Adrenal gland (tissue), 12 donors: ENCODE results near the gene SLC35E2B. TPM values are rescaled to one million over a fixed set of nuclear protein-coding genes. Genes with fewer than 3 reads are reported as not detected.

ENCODE experiments used
- DNase-seq, 7 donors: peaks; one replicate each; pipeline ENCODE4 v3.0.0-alpha.2; 2019 to 2020
- H3K27ac ChIP-seq, 5 donors: fragments of 200-600 bp; sonication (generic) in 4 of 5; 1 replicate in 3 of 5; 2 replicates in 2 of 5; pipeline versions ENCODE4 v1.5.1 to v1.8.0; 2016 to 2020; ENCODE audit warnings: mild to moderate bottlenecking in 1 of 5
- H3K27me3 ChIP-seq: fragments of 200-600 bp; 2 replicates; pipeline ENCODE4 v1.8.0; 2021
- H3K36me3 ChIP-seq, 2 donors: fragments of 200-600 bp; replicated peaks in 1 of 2; 1 replicate in 1 of 2; 2 replicates in 1 of 2; pipeline versions ENCODE4 v1.5.1 to v1.8.0; 2018 to 2022
- H3K4me1 ChIP-seq, 2 donors: fragments of 200-600 bp; replicated peaks in 1 of 2; 1 replicate in 1 of 2; 2 replicates in 1 of 2; pipeline versions ENCODE4 v1.5.1 to v1.8.0; 2018 to 2021
- H3K4me3 ChIP-seq, 4 donors: fragments of 200-600 bp; sonication (generic) in 3 of 4; one replicate each; pipeline ENCODE4 v1.5.1; 2016 to 2018
- H3K9me3 ChIP-seq, 3 donors: fragments of 200-600 bp; sonication (generic) in 1 of 3; replicated peaks in 1 of 3; 1 replicate in 2 of 3; 2 replicates in 1 of 3; pipeline versions ENCODE4 v1.5.1 to v1.8.0; 2016 to 2021
- POLR2A ChIP-seq, 2 donors: fragments of 450-650 bp; IDR thresholded peaks; one replicate each; pipeline ENCODE4 v1.6.1; 2017; ENCODE audit warnings: antibody characterized with exemption in 2 of 2, mild to moderate bottlenecking in 2 of 2, moderate library complexity in 1 of 2
- WGBS, 4 donors: extraction: QIAGEN DNeasy Blood & Tissue Kit in 2 of 4; methylation state at CpG; one replicate each; pipeline versions ENCODE4 v1.1.5 to v1.1.7; 2013 to 2017; 5-methylcytosine and 5-hydroxymethylcytosine counted together
- intact Hi-C, 2 donors: fragments of 100-400 bp; cut with DNase I; formaldehyde crosslinking; loops; one replicate each; pipeline versions ENCODE4 v1.14.1 to v1.15.0; 2022 to 2023
- polyA plus RNA-seq, 3 donors: library from polyadenylated mRNA; stranded (reverse); fragments of 200-250 nt in 2 of 3; fragments of 350-450 nt in 1 of 3; fragmentation: Illumina TruSeq in 1 of 3; extraction: RNeasy Lipid Tissue Mini Kit (QIAGEN cat#74804) in 1 of 3; gene quantifications; one replicate each; pipeline ENCODE4 v1.2.3, GENCODE V29; 2013 to 2014
- total RNA-seq, 9 donors: library from RNA; depleted of rRNA in 4 of 9; stranded (reverse); fragments of >200 nt in 4 of 9; fragments of 120-200 nt in 1 of 9; fragmentation: NEBNext Ultra II Directional in 1 of 9; extraction: Animal tissue kit (Norgen Biotek cat#: 25700) in 1 of 9; gene quantifications; one replicate each; pipeline versions ENCODE4 v1.1.0 to v1.2.4, GENCODE V29; 2013 to 2023
- TF ChIP-seq, protein P1 (sequence below), 6 experiments: fragments of 450-650 bp in 4 of 6; fragments of 200-600 bp in 2 of 6; sonication (generic) in 1 of 6; IDR thresholded peaks; 1 replicate in 5 of 6; 2 replicates in 1 of 6; pipeline versions ENCODE4 v1.5.1 to v1.8.0; 2016 to 2021; ENCODE audit warnings: antibody characterized with exemption in 6 of 6, mild to moderate bottlenecking in 2 of 6, moderate library complexity in 1 of 6
- donor health status: healthy with polysubstance abuse.
- donor health status: Bipolar disorder and iron deficiency.
- donor health status: DM: yes; HTN: yes; CAD: no.
- donor health status: DM: no; HTN: no; CAD: no.
- donor health status: DM: no; HTN: no; CAD: no.
- donor health status: DM: yes; HTN: yes; CAD: no.

SLC35E2B gene
- total and polyA plus RNA-seq, 12 donors: 11.2 to 89.5 (median 48.3) TPM

DNA sequence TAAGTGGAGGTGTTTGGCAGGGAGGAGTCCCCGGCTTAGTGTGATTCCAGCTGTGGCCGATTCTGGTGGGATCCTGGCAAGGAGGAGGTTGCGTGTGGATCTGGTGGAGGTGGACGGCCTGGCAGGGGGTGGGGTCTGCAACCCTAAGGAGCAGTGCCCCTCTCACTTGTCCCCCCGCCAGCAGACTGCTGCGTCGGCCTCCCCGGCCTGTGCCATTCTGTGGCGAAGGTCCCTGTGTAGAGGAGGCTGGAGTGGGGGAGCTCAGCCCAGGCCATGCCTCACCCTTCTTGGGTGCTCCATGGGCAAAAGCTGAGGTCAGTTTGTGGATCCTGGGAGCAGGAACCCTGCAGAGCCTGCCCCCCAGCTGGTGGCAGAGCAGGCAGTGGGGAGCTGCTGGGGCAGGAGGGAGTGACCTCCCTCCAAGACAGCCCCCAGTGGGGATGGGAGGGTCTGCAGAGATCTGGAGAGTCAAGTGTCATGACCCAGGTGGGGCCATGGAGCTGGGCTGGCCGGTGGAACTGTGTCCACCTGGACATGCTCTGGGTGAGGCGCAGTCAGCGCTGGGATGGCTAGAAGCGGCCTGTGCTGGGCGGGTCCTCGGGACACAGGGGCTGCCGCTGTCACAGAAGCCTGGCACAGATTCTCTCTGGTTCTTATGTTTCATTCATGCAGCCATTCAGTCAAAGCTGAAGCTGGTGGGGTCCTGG, 72.0 kb downstream of the SLC35E2B start:
- WGBS, 4 donors: 87 to 95% (median 89%) methylated on average over 9 to 16 of the region's 16 CpGs
- TF ChIP-seq POLR2A (IDR thresholded peaks at IDR 0.05): no peak
- TF ChIP-seq, protein P1, sequence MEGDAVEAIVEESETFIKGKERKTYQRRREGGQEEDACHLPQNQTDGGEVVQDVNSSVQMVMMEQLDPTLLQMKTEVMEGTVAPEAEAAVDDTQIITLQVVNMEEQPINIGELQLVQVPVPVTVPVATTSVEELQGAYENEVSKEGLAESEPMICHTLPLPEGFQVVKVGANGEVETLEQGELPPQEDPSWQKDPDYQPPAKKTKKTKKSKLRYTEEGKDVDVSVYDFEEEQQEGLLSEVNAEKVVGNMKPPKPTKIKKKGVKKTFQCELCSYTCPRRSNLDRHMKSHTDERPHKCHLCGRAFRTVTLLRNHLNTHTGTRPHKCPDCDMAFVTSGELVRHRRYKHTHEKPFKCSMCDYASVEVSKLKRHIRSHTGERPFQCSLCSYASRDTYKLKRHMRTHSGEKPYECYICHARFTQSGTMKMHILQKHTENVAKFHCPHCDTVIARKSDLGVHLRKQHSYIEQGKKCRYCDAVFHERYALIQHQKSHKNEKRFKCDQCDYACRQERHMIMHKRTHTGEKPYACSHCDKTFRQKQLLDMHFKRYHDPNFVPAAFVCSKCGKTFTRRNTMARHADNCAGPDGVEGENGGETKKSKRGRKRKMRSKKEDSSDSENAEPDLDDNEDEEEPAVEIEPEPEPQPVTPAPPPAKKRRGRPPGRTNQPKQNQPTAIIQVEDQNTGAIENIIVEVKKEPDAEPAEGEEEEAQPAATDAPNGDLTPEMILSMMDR (IDR thresholded peaks at IDR 0.05): no peak
- no peaks in the 10 kb centered on the region for H3K9me3 ChIP-seq
- no peak for DNase-seq
- peaks cover 8 to 13% of the 10 kb centered on the region in 2 donors for H3K4me1 ChIP-seq
- intact Hi-C loops: no loop called here
- H3K27ac ChIP-seq: no peak overlapping the region
- no peak overlapping the region for H3K4me3 ChIP-seq
- H3K27me3 ChIP-seq: no peaks in the 10 kb centered on the region
- H3K36me3 ChIP-seq: peaks cover 0 to 8% of the 10 kb centered on the region in 2 donors

DNA sequence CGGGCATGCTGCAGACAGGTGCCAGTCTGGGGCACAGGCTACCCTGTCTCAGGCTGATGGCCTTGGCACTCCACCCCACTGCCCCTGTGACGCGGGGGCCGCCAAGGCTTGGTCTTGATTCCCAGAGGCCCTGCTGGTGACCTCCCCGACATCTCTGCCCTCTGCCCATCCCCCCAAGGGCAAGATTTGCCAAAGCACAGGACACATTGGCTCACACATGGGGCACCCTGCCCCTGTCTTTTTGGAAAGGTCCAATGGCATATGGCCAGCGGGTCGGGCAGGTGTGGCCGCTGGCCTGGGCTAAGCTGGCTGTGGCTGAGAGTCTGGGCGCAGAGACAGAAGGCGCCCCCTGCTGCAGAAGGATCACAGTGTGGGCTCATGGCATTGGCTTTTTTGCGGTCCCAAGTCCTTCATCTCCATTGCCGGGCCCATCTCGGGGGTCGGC, 72.7 kb downstream of the SLC35E2B start:
- Histone ChIP-seq H3K9me3 (no peaks in the 10 kb centered on the region), H3K27me3 (no peaks in the 10 kb centered on the region), H3K4me1 (peaks cover 8 to 13% of the 10 kb centered on the region in 2 donors), H3K4me3 (no peak overlapping the region), H3K27ac (no peak overlapping the region), H3K36me3 (peaks cover 0 to 8% of the 10 kb centered on the region in 2 donors)
- DNase-seq: no peak
- WGBS, 4 donors: 57 to 80% (median 73%) methylated on average over 2 to 14 of the region's 14 CpGs
- intact Hi-C loops: no loop called here
- TF ChIP-seq, protein P1 (IDR thresholded peaks at IDR 0.05): peak in 1 of 6 experiments; percentile 19
- no peak for TF ChIP-seq POLR2A (IDR thresholded peaks at IDR 0.05)

DNA sequence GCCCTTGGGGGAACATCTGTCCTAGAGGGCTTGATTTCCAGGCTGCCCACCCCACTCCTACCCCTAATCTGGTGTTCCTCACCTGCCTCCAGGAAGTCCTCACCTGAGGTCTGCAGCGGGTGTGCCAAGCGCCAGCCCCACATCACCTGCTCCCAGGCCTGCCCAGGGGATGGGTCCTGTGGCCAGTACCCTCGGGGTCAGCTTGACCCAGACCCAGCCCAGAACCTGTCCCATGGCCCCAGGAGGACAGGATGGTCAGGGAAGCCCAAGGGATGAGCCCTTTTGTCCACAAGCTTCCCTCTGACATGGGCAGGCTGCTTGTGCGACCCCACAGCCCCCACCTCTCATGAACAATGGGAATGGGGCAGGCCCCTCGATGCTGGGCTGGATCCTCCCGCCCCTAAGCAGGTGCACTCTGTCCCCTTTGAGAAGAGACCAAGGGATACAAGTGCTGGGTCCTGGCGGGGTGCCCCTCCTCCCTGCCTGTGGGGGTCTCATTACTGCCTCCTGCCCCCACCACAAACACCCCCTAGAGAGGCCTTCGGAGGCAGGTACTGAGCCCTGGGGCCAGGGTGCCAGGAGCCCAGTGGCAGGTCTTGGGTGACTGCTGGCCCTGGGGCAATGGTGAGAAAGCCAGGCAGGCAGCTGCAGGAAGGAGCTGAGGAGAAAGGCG, 74.1 kb downstream of the SLC35E2B start:
- intact Hi-C loops: no loop called here
- Histone ChIP-seq H3K27me3 (no peaks in the 10 kb centered on the region), H3K27ac (no peak overlapping the region), H3K36me3 (peaks cover 0 to 8% of the 10 kb centered on the region in 2 donors), H3K9me3 (no peaks in the 10 kb centered on the region), H3K4me3 (no peak overlapping the region), H3K4me1 (peaks cover 20 to 27% of the 10 kb centered on the region in 2 donors)
- 86 to 96% (median 93%) methylated on average over 2 to 9 of the region's 9 CpGs for WGBS, 4 donors
- DNase-seq: no peak
- TF ChIP-seq POLR2A (IDR thresholded peaks at IDR 0.05): no peak
- TF ChIP-seq, protein P1 (IDR thresholded peaks at IDR 0.05): no peak

DNA sequence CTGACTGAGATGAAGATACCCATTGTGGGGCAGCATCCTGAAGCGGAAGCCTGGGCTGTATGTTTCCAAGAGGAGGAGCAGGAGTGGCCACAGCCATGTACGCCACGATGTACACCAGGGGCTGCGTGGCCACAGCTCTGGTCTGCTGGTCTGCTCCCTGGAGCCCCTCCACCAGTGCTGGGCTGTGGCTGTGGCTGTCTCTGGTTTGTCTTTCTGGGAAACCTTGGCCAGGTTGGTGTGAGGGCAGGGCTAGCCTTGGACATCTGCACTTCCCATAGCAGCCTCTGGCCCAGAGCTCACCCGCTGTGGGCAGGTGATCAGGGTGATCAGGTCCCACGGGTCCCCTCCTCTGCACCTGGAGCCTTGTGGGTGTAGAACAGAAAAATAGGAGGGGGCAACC, 74.7 kb downstream of the SLC35E2B start:
- Histone ChIP-seq H3K36me3 (peaks cover 0 to 8% of the 10 kb centered on the region in 2 donors), H3K4me1 (peaks cover 23 to 30% of the 10 kb centered on the region in 2 donors), H3K27ac (no peak overlapping the region), H3K4me3 (no peak overlapping the region), H3K27me3 (no peaks in the 10 kb centered on the region), H3K9me3 (no peaks in the 10 kb centered on the region)
- WGBS, 4 donors: 83 to 97% (median 85%) methylated on average over 2 to 6 of the region's 6 CpGs; no CpG with 5 or more reads in 1 of the 4 donors
- TF ChIP-seq, protein P1 (IDR thresholded peaks at IDR 0.05): no peak
- TF ChIP-seq POLR2A (IDR thresholded peaks at IDR 0.05): no peak
- intact Hi-C loops: no loop called here
- no peak for DNase-seq
